Retina (tissue), 1 donor: Measurements from ENCODE around the gene HLA-DOB.
A peak's percentile ranks its signal among the peaks of the same experiment; 100 is the strongest.

ENCODE experiments used
- DNase-seq: peaks from one replicate; pipeline ENCODE4 v3.0.0-alpha.2; 2016

HLA-DOB gene

GRCh38 chr6:32816746-32817204, at the start of gene HLA-DOB:
Gene HLA-DOB, minus strand, starts transcription at chr6:32817002. Its CDS starts 51 bp downstream, at chr6:32816951.
- DNase-seq, result no peak

- DNase-seq, result no peak
These were observed 49.1 kb upstream of the HLA-DOB start for GRCh38 chr6:32865724-32866443.

GRCh38 chr6:32862725-32863124, 45.9 kb upstream of the HLA-DOB start:
- DNase-seq, result no peak

GRCh38 chr6:32860674-32861073, 43.9 kb upstream of the HLA-DOB start:
- no peak for DNase-seq

GRCh38 chr6:32858194-32858593, 41.4 kb upstream of the HLA-DOB start:
- DNase-seq, result no peak

- DNase-seq, result no peak
These were observed 40.5 kb upstream of the HLA-DOB start for GRCh38 chr6:32857156-32857891.

GRCh38 chr6:32855467-32856174, 38.8 kb upstream of the HLA-DOB start:
- no peak for DNase-seq

- DNase-seq, result no peak
These were observed 37.8 kb upstream of the HLA-DOB start for GRCh38 chr6:32854376-32855178.

GRCh38 chr6:32853541-32854375, 37.0 kb upstream of the HLA-DOB start, which contains the start of the genes PSMB9 and TAP1:
Gene PSMB9, plus strand, starts transcription at chr6:32854192. Its CDS starts 38 bp downstream, at chr6:32854230.
Gene TAP1, minus strand, starts transcription at chr6:32853704. Its CDS starts 68 bp downstream, at chr6:32853636.
- DNase-seq, result peak; percentile 95

GRCh38 chr6:32852844-32853540, 36.2 kb upstream of the HLA-DOB start:
- peak; percentile 80 for DNase-seq

GRCh38 chr6:32852018-32852843, 35.4 kb upstream of the HLA-DOB start:
- no peak for DNase-seq

GRCh38 chr6:32851025-32851424, 34.2 kb upstream of the HLA-DOB start:
- DNase-seq, result no peak

GRCh38 chr6:32849126-32849525, 32.3 kb upstream of the HLA-DOB start:
- no peak for DNase-seq

- no peak for DNase-seq
These were observed 31.0 kb upstream of the HLA-DOB start for GRCh38 chr6:32847795-32848194.

GRCh38 chr6:32847004-32847403, 30.2 kb upstream of the HLA-DOB start:
- DNase-seq, result no peak

GRCh38 chr6:32845384-32845884, 28.6 kb upstream of the HLA-DOB start:
- DNase-seq, result no peak

GRCh38 chr6:32844839-32845383, 28.1 kb upstream of the HLA-DOB start:
- DNase-seq, result no peak

GRCh38 chr6:32843979-32844838, 27.4 kb upstream of the HLA-DOB start, which contains the start of gene PSMB8:
Gene PSMB8, minus strand, starts transcription at chr6:32844047. Its CDS starts 51 bp downstream, at chr6:32843996.
- peak; percentile 94 for DNase-seq
